Measurements from ENCODE around the gene FUBP1. TPM values are rescaled to one million over a fixed set of nuclear protein-coding genes. Genes with fewer than 3 reads are reported as not detected.
"Not testable (repeated sequence)": the region's sequence is repeated elsewhere in the genome, so short reads cannot be mapped to it uniquely, and the experiment has no call there.

The FUBP1 gene, protein sequence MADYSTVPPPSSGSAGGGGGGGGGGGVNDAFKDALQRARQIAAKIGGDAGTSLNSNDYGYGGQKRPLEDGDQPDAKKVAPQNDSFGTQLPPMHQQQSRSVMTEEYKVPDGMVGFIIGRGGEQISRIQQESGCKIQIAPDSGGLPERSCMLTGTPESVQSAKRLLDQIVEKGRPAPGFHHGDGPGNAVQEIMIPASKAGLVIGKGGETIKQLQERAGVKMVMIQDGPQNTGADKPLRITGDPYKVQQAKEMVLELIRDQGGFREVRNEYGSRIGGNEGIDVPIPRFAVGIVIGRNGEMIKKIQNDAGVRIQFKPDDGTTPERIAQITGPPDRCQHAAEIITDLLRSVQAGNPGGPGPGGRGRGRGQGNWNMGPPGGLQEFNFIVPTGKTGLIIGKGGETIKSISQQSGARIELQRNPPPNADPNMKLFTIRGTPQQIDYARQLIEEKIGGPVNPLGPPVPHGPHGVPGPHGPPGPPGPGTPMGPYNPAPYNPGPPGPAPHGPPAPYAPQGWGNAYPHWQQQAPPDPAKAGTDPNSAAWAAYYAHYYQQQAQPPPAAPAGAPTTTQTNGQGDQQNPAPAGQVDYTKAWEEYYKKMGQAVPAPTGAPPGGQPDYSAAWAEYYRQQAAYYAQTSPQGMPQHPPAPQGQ
- total RNA-seq (249 and 254 TPM in 2 replicates), polyA plus RNA-seq (95.8 and 150 TPM in 2 replicates), polyA minus RNA-seq (120 and 168 TPM in 2 replicates)
- total RNA-seq (2013), result 187 TPM

DNA sequence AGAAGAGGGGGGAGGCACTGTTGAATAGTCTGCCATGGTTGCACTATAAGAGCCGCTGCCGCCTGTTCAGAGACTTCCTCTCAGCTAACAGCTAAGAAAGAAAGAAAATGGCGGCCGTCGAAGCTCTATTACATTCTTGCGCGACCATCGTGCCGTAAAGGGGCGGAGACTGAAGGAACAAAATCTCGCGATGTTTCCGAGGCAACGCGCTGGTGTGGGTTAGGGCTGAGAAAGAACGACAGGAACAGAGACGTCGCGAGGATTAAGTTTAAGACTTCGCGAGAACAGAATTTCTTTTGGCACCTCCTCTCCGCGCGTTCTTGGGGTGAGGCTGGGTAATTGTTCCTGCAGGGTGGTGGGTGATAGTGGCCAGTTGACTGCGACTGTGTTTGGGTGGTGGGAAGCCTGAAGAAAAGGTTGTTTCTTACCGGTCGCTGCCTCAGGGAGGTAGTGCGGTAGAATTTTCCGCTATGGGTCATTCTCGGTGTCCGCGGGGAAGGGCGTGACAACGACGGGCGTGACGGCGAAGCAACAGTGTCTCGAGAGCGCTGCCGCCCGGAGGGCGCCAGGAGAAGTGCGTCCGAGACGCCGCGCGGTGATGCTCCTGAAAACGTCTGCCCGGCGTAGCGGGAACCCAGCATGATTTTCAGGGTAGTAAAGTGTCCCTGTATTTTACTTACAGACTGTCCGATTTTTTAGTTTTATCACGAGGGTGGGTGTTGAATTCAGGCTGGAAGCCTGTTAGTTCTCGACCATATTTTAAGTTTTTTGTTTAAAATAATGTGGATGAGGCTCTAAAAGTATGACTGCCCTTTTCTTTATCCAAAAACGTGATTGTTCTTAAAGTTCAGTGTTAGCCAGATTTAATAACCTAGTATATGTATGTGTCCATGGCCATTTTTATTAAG is at the start of gene FUBP1:
FUBP1 (minus strand) TSS at position 104 of the 908 bp plus-strand sequence; CDS start at position 36, 68 bp downstream.
- H4K20me1 ChIP-seq (ENCODE audit: control insufficient read depth, insufficient read depth, low read length, poor library complexity, severe bottlenecking), result peaks cover 38% of the 10 kb centered on the region
- POLR2A ChIA-PET, result interaction anchor here (0.5 to 1.9 kb wide), 6 partner anchors 15 to 296 kb away, joined by 3 to 19 read pairs (median 4); partner anchors contain the start of genes DNAJB4, MIGA1 and ZZZ3
- H3K4me3 ChIP-seq (ENCODE audit: control extremely low read depth in 1 of 5, extremely low read depth in 1 of 5, insufficient read depth in 1 of 5, low read depth in 2 of 5, low read length in 4 of 5), result peak within 1 kb of the TSS; percentile 77 to 100 (median 96)
- peak; percentile 77 for ATAC-seq (ENCODE audit: low read depth)
- peak within 1 kb of the TSS; percentile 77 for H3K4me2 ChIP-seq (replicated peaks; ENCODE audit: low read depth, low read length, poor library complexity, severe bottlenecking)
- H3K27me3 Mint-ChIP-seq, result no peaks in the 10 kb centered on the region
- H3K9me3 ChIP-seq (ENCODE audit: control extremely low read depth in 1 of 3, control insufficient read depth in 2 of 3, insufficient read depth in 1 of 3, low read length in 2 of 3), result no peaks in the 10 kb centered on the region
- H3K27ac Mint-ChIP-seq, result no peak within 1 kb of the TSS
- under 1% methylated on average over 55 of the region's 57 CpGs for WGBS (ENCODE audit: insufficient coverage)
- H3K36me3 ChIP-seq (replicated peaks in 1 of 2; ENCODE audit: control extremely low read depth in 1 of 2, control insufficient read depth in 1 of 2, extremely low read depth in 1 of 2, insufficient read depth in 2 of 2, low read length in 1 of 2), result peaks cover 0 to 28% of the 10 kb centered on the region in 2 experiments
- peak within 1 kb of the TSS; percentile 89 for H2AFZ ChIP-seq (ENCODE audit: insufficient read depth, low read depth, low read length, poor library complexity, severe bottlenecking)
- H3K9me3 Mint-ChIP-seq (ENCODE audit: insufficient read depth), result no peaks in the 10 kb centered on the region
- H3K27me3 ChIP-seq (replicated peaks in 1 of 4; ENCODE audit: control extremely low read depth in 1 of 4, control insufficient read depth in 3 of 4, insufficient read depth in 4 of 4, low read length in 3 of 4), result no peaks in the 10 kb centered on the region
- no peak within 1 kb of the TSS for H3K4me3 Mint-ChIP-seq
- TF ChIP-seq, protein P1, sequence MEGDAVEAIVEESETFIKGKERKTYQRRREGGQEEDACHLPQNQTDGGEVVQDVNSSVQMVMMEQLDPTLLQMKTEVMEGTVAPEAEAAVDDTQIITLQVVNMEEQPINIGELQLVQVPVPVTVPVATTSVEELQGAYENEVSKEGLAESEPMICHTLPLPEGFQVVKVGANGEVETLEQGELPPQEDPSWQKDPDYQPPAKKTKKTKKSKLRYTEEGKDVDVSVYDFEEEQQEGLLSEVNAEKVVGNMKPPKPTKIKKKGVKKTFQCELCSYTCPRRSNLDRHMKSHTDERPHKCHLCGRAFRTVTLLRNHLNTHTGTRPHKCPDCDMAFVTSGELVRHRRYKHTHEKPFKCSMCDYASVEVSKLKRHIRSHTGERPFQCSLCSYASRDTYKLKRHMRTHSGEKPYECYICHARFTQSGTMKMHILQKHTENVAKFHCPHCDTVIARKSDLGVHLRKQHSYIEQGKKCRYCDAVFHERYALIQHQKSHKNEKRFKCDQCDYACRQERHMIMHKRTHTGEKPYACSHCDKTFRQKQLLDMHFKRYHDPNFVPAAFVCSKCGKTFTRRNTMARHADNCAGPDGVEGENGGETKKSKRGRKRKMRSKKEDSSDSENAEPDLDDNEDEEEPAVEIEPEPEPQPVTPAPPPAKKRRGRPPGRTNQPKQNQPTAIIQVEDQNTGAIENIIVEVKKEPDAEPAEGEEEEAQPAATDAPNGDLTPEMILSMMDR (IDR thresholded peaks at IDR 0.05), result peak; percentile 77
- no peak for TF ChIP-seq EZH2 (IDR thresholded peaks at IDR 0.05; ENCODE audit: borderline replicate concordance, insufficient read depth, low read depth, low read length, poor library complexity, severe bottlenecking)
- H3K79me2 ChIP-seq (ENCODE audit: control insufficient read depth, insufficient read depth, low read length), result peaks cover 72% of the 10 kb centered on the region
- CTCF ChIA-PET, result interaction anchor here (1.0 to 1.6 kb wide), 4 partner anchors 10 to 31 kb away, joined by 3 to 18 read pairs (median 4); partner anchors contain the start of gene DNAJB4
- peaks cover 38% of the 10 kb centered on the region for H3K4me1 Mint-ChIP-seq
- peak within 1 kb of the TSS; percentile 94 to 99 for H3K27ac ChIP-seq (ENCODE audit: low read length in 2 of 2)
- H3K4me1 ChIP-seq (ENCODE audit: control insufficient read depth in 2 of 2, insufficient read depth in 2 of 2, low read length in 2 of 2), result peaks cover 40 to 47% of the 10 kb centered on the region in 2 donors
- intact Hi-C loops (cut with micrococcal nuclease), result loop anchor here (1.0 to 2.0 kb wide), 6 partner anchors 25 to 760 kb away; partner anchors contain the start of genes DNAJB4, MIGA1, PIGK and USP33
- H3K9ac ChIP-seq (ENCODE audit: low read length), result peak within 1 kb of the TSS; percentile 99
- DNase-seq, result peak; percentile 99

DNA sequence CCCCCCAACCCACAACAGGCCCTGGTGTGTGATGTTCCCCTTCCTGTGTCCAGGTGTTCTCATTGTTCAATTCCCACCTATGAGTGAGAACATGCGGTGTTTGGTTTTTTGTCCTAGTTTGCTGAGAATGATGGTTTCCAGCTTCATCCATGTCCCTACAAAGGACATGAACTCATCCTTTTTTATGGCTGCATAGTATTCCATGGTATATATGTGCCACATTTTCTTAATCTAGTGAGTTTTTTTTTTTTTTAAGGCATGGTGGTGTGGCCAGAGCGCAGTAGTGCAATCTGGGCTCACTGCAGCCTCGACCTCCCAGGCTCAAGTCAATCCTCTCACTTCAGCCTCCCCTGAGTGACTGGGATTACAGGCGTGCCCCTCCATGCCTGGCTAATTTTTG is 42.3 kb upstream of the FUBP1 start:
- ATAC-seq (ENCODE audit: low read depth); H3K4me1 Mint-ChIP-seq; H2AFZ ChIP-seq (ENCODE audit: insufficient read depth, low read depth, low read length, poor library complexity, severe bottlenecking); H3K4me3 ChIP-seq (ENCODE audit: control extremely low read depth in 1 of 5, extremely low read depth in 1 of 5, insufficient read depth in 1 of 5, low read depth in 2 of 5, low read length in 4 of 5); H4K20me1 ChIP-seq (ENCODE audit: control insufficient read depth, insufficient read depth, low read length, poor library complexity, severe bottlenecking); CTCF ChIA-PET; H3K4me1 ChIP-seq (ENCODE audit: control insufficient read depth in 2 of 2, insufficient read depth in 2 of 2, low read length in 2 of 2); H3K27me3 Mint-ChIP-seq; intact Hi-C loops (cut with micrococcal nuclease); H3K36me3 ChIP-seq (replicated peaks in 1 of 2; ENCODE audit: control extremely low read depth in 1 of 2, control insufficient read depth in 1 of 2, extremely low read depth in 1 of 2, insufficient read depth in 2 of 2, low read length in 1 of 2); H3K4me3 Mint-ChIP-seq; H3K79me2 ChIP-seq (ENCODE audit: control insufficient read depth, insufficient read depth, low read length); H3K4me2 ChIP-seq (replicated peaks; ENCODE audit: low read depth, low read length, poor library complexity, severe bottlenecking); H3K27ac Mint-ChIP-seq; H3K9me3 Mint-ChIP-seq (ENCODE audit: insufficient read depth); H3K27ac ChIP-seq (ENCODE audit: low read length in 2 of 2); DNase-seq; H3K27me3 ChIP-seq (replicated peaks in 1 of 4; ENCODE audit: control extremely low read depth in 1 of 4, control insufficient read depth in 3 of 4, insufficient read depth in 4 of 4, low read length in 3 of 4); H3K9ac ChIP-seq (ENCODE audit: low read length): not testable (repeated sequence)
- WGBS (ENCODE audit: insufficient coverage), result no CpG with 5 or more reads among the region's 4 CpGs
- H3K9me3 ChIP-seq (ENCODE audit: control extremely low read depth in 1 of 3, control insufficient read depth in 2 of 3, insufficient read depth in 1 of 3, low read length in 2 of 3), result peaks cover 0 to 15% (median 0%) of the 10 kb centered on the region in 3 donors
- POLR2A ChIA-PET, result interaction anchor here (0.6 kb wide), 1 partner anchor 24 kb away, joined by 4 read pairs; no protein-coding TSS in a partner anchor
